T47D (cell line): ENCODE measurements around the gene CCDC185.

Source experiments
- DNase-seq, 2 experiments: peaks; one replicate each; pipeline versions ENCODE4 v3.0.0 to v3.0.0-alpha.2; 2011 to 2012; ENCODE audit warnings: low read depth in 1 of 2, low spot score in 1 of 2
- JUND ChIP-seq: IDR thresholded peaks from 2 replicates; pipeline ENCODE4 v1.6.1; 2012; ENCODE audit warnings: low read depth
- in situ Hi-C: cut with HindIII; loops from 2 replicates; pipeline ENCODE4 v1.10.0; 2016; ENCODE audit warnings: low sequenced_read_pairs, low pct_unique_long_range_greater_than_20kb

CCDC185 gene

DNA sequence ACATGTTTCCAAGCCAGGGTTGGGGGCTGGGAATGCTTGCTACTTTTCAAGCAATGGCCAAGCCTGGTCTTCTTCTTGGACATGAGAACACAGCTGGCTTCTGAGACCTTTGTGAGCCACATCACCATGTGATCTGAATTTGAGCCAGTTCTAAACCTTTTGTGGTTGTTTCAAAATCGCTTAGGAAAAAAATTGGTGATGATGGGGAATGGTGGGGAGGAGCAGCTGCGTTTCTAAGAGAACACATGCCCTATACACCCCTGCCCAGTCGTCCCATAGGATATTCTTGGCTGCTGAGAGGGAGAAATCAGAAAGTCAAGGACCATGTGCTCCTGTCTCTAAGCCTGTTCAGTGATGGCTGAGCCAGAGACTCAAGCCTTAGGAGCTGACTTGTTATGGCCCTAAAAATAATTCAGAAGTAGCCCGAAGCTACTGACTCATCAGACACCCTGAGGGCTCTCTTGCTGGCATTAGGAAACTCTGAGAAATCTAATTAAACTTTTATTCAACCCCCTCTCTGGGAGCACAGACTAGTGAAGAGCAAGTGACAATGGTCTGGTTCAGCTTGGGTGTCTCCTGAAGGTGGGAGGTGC lies 30.5 kb downstream of the CCDC185 start:
- DNase-seq: no peak
- in situ Hi-C loops: no loop called here
- TF ChIP-seq JUND: no peak

DNA sequence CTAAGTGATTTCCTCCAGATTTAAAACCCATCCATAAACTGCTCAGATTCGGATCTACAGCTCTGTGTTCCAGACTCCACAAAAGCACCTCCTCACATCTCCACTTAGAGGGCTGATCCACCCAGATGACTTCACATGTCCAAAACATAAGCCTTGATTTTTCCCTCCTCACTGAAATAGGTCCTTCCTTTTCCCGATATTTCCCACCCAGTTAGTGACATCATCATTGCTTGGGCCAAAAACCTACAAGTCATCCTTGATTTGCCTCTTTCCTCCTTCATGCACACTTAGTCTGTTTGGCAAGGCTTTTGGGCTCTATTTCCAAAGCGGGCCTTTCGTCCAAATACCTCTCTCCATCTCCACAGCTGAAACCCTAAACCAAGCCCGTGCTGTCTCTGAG lies 32.3 kb downstream of the CCDC185 start:
- in situ Hi-C loops: no loop called here
- no peak for TF ChIP-seq JUND
- DNase-seq: no peak

DNA sequence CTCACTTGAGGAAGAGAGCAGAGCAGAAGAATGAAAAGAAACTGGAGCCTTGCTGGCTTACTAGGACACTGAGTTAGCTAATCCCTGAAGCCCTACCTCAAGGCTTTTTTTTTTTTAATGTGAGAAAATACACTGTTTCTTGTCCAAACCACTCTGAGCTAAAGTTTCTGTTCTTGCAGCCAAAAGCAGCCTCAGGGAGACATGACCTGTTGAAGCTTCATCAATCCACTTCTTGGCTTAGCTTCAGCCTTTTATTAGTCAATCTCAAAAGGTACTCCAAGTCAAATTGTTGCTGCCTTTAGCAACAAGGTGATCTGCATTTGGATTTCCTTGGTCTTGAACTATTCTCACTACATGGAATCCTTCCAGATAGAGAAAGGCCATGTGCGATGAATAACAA lies 33.7 kb downstream of the CCDC185 start:
- no peak for DNase-seq
- in situ Hi-C loops: no loop called here
- no peak for TF ChIP-seq JUND

DNA sequence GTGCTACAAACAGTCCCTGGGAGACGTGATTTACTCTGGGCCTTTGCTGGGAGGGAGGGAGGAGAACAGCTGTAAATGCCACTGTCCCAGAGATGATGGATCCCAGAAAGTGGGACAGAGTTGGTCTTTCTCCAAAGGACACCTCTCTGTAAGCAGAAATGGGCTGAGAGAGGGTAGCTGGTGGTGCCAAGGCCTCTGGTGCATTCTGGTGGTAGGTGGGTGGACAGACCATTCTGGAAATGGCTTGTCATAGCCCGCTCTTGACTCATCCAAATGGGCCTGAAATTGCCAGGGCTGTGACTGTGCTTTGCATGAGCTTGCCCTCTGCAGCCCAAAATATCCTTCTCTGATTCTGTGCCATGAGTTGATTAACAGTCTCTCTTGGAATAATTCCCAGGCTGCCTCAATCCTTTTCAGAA lies 36.1 kb downstream of the CCDC185 start:
- in situ Hi-C loops: no loop called here
- TF ChIP-seq JUND: no peak
- DNase-seq: no peak

DNA sequence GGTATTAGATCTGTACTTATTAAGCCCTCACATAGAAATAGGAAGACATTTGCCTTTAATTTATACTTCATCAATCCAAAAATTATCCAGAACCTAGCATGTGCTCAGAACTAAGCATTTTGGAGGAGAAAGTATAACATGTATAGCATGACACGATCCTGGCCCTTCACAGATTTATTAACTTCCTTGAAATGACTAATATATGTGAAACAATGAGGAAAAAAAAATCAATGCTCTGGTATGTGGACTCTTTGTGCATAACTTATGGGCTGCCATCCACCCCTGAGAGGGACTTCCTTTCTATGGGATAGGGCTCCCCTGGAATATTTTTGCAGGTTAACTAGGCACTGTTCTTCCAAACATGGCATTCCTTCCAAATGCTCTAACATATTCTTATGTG lies 36.6 kb downstream of the CCDC185 start:
- in situ Hi-C loops: no loop called here
- no peak for TF ChIP-seq JUND
- no peak for DNase-seq

DNA sequence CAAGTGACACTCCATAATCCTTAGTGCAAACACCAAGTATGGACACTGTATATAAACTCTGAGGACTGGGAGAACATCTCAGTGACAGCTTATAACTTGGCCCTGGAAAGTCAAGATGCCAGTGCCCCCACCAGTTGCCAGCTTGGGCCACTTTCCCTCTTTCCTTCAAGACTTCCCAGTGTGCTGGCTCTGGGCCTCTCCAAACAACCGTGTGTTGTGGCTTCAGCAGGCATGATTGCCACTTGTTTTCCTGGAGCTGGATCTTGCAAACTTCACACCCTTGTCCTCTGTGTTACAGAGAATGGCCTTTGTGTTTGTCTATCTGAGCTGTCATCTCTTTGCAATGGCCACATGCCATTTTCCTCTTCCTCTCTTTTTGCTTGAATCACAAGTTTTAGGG lies 37.0 kb downstream of the CCDC185 start:
- TF ChIP-seq JUND: no peak
- in situ Hi-C loops: no loop called here

DNA sequence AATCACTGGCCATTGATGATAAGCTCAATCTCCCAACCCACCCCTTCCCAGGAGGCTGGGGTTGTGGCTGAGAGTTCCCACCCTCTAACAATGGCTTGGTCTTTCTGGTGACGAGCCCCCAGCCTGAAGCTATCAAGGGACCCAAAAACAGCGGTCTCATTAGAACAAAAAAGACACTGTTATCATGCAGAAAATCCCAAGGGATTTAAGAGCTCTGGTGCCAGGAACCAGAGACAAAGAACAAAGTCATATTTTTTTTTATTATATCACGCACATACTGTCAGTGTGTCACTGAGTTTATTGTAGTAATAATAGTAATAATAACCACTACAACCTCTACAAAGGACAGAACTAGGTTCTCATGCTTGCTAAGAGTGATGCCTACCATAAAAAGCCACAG lies 43.9 kb downstream of the CCDC185 start:
- TF ChIP-seq JUND: no peak
- in situ Hi-C loops: no loop called here

More for the DNA sequence above, 37.0 kb downstream of the CCDC185 start:
- DNase-seq: no peak

DNA sequence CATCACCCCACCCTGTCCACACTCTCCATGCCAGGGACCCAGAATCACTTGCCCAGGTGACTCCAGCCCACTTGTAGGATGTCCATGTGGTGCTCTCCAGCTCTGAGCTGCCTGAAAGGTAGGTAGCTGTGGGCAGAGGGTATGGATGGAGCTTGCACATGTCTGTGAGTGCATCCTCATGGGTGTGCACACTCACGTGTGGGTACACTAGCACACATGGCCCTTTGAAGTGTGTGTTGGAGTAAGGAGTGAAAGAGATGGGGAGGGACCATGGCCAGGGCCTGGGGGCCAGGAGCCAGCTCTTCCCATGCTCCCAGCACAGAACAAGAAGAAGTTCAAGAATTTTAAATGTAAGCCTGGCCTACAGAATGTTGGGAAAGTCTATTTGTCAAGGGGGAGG lies 50.2 kb downstream of the CCDC185 start:
- no peak for DNase-seq
- in situ Hi-C loops: no loop called here
- no peak for TF ChIP-seq JUND

More for the DNA sequence above, 43.9 kb downstream of the CCDC185 start:
- DNase-seq: no peak

DNA sequence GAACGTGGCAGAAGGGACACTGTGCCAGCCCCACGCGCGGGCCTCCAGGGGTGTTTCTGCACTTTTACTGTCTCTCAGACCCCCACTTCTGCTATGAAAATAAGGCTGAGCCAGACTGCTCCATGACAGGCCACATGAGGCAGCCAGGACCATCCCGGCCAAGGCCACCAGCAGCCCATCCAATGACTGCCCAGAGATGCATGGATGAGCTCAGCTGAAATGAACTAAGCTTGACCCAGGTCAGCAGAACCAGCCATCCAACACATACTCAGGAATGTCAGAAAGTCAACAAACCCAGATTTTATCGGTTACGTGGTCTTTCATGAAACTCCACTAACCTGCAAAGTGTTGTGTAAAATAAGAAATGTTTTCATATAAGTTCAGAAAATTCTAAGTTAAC lies 51.2 kb downstream of the CCDC185 start:
- peak; percentile 37; the same call in 1 of the 2 replicates for TF ChIP-seq JUND
- DNase-seq: peak; percentile 59 to 89
- in situ Hi-C loops: no loop called here
